Stimulated activated CD4-positive, alpha-beta T cell treated with anti-CD3 and anti-CD28 coated beads, Interleukin-1b, Interleukin-23, amount 100 ng/mL, for 1 hour (primary cell): Measurements from ENCODE around the gene PLCB4.
"Not testable (repeated sequence)": the region's sequence is repeated elsewhere in the genome, so short reads cannot be mapped to it uniquely, and the experiment has no call there.

Experiments used
- DNase-seq, 2 donors: peaks; one replicate each; pipeline ENCODE4 v3.0.0-alpha.2; 2020; ENCODE audit warnings: low read depth in 2 of 2

Gene PLCB4

GRCh38 chr20:9141921-9142320 lies 73.0 kb downstream of the PLCB4 start:
- DNase-seq: no peak

- no peak for DNase-seq
Measured at GRCh38 chr20:9142809-9143208, 73.9 kb downstream of the PLCB4 start.

GRCh38 chr20:9143926-9144325 lies 75.0 kb downstream of the PLCB4 start:
- no peak for DNase-seq

- DNase-seq: no peak
Measured at GRCh38 chr20:9144643-9145042, 75.8 kb downstream of the PLCB4 start.

- no peak for DNase-seq
Measured at GRCh38 chr20:9145142-9145541, 76.3 kb downstream of the PLCB4 start.

- no peak for DNase-seq
Measured at GRCh38 chr20:9146649-9147048, 77.8 kb downstream of the PLCB4 start.

- no peak for DNase-seq
Measured at GRCh38 chr20:9147547-9148024, 78.7 kb downstream of the PLCB4 start.

GRCh38 chr20:9148291-9148690 lies 79.4 kb downstream of the PLCB4 start:
- no peak for DNase-seq

GRCh38 chr20:9149087-9149486 lies 80.2 kb downstream of the PLCB4 start:
- no peak for DNase-seq

GRCh38 chr20:9149796-9150195 lies 80.9 kb downstream of the PLCB4 start:
- no peak for DNase-seq

GRCh38 chr20:9150679-9151078 lies 81.8 kb downstream of the PLCB4 start:
- DNase-seq: no peak

GRCh38 chr20:9152139-9152538 lies 83.3 kb downstream of the PLCB4 start:
- DNase-seq: not testable (repeated sequence)

- DNase-seq: no peak
Measured at GRCh38 chr20:9154464-9155024, 85.7 kb downstream of the PLCB4 start.

- no peak for DNase-seq
Measured at GRCh38 chr20:9156529-9157280, 87.8 kb downstream of the PLCB4 start.

- no peak for DNase-seq
Measured at GRCh38 chr20:9160331-9160730, 91.4 kb downstream of the PLCB4 start.

GRCh38 chr20:9160757-9161156 lies 91.9 kb downstream of the PLCB4 start:
- no peak for DNase-seq

GRCh38 chr20:9161311-9161710 lies 92.4 kb downstream of the PLCB4 start:
- DNase-seq: no peak

GRCh38 chr20:9163251-9163650 lies 94.4 kb downstream of the PLCB4 start:
- no peak for DNase-seq

- no peak for DNase-seq
Measured at GRCh38 chr20:9163995-9164394, 95.1 kb downstream of the PLCB4 start.

- DNase-seq: no peak
Measured at GRCh38 chr20:9165261-9165660, 96.4 kb downstream of the PLCB4 start.

GRCh38 chr20:9166153-9166780 lies 97.4 kb downstream of the PLCB4 start:
- no peak for DNase-seq

GRCh38 chr20:9169409-9169808 lies 100.5 kb downstream of the PLCB4 start:
- DNase-seq: no peak

GRCh38 chr20:9172851-9173250 lies 104.0 kb downstream of the PLCB4 start:
- DNase-seq: no peak
